ENCODE measurements around the gene ACOT7.
"Not testable (repeated sequence)": the region's sequence is repeated elsewhere in the genome, so short reads cannot be mapped to it uniquely, and the experiment has no call there.

ACOT7 gene

DNA sequence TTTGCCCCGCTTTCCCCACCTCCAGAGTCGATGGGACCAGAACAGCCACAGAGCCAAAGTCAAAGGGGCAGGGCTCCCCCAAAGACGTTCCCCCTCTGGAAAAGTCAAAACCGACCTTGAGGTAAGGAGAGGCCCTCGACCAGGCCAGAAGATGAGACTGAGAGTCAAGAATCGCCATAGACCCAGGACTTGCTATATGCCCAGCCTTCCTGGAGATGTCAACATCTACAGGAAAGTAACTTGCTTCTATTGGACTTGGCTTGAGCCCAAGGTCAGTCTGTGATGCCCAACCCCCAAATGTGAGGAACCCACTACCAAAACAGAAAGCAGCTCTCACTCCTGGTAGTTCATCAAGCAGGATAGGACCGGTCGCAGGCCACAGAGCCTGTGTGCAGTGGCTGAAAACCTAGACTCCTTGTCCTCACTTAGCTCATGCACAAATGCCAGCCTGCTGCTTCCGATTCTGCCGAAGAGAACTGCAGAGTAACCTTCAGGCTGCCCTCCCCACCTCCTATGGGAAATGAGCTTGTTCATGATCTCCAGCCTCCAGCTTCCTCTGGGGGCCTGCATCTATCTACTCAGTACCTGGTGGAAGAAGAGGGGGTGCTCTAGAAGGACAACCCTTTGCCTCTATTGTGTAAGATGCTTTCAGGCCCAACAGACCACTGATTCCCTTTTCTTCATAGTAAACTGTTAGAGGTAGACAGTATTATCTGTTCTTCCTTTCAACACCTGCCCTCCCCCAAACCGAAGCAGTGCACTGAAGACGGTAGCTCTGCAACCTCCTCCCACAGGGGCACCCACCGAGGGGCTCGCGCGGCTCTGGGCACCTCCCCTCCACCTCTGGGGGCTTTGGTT is 1.4 kb downstream of the ACOT7 start:
- Histone ChIP-seq H3K4me1 (ENCODE audit: insufficient read depth, low read length) (peaks cover 14% of the 10 kb centered on the region), H3K9me3 (ENCODE audit: low read length) (no peaks in the 10 kb centered on the region), H3K4me3 (ENCODE audit: low read depth in 1 of 2, low read length in 2 of 2) (peak overlapping the region; percentile 18 to 61), H3K36me3 (ENCODE audit: insufficient read depth, low read length) (no peaks in the 10 kb centered on the region), H3K27me3 (ENCODE audit: control insufficient read depth in 1 of 2, insufficient read depth in 2 of 2, low read length in 2 of 2) (no peaks in the 10 kb centered on the region), H3K27ac (ENCODE audit: low read depth, low read length) (peak overlapping the region; percentile 12), H3K9ac (ENCODE audit: low read length) (no peak overlapping the region)

DNA sequence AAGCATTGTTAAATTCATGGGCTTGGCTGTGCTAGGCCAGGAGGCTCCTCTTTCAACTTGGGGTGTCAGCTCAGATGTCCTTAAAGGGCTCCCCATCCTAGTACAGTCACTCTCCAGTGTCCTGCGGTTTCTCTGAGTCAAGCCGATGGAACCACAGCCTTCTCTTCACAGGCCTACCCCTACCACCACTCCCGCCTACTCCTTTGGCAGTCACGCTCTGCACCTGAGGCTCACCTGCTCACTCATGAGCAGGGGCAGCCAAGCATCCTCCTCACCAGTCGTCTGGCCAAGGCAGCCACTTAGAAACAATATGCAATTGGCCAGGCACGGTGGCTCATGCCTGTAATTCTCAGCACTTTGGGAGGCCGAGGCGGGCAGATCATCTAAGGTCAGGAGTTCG is 3.6 kb downstream of the ACOT7 start:
- Histone ChIP-seq H3K27me3 (ENCODE audit: control insufficient read depth in 1 of 2, insufficient read depth in 2 of 2, low read length in 2 of 2) (no peaks in the 10 kb centered on the region), H3K9ac (ENCODE audit: low read length) (no peak overlapping the region), H3K36me3 (ENCODE audit: insufficient read depth, low read length) (no peaks in the 10 kb centered on the region), H3K4me1 (ENCODE audit: insufficient read depth, low read length) (peaks cover 27% of the 10 kb centered on the region), H3K4me3 (ENCODE audit: low read depth in 1 of 2, low read length in 2 of 2) (no peak overlapping the region), H3K27ac (ENCODE audit: low read depth, low read length) (no peak overlapping the region), H3K9me3 (ENCODE audit: low read length) (no peaks in the 10 kb centered on the region)

DNA sequence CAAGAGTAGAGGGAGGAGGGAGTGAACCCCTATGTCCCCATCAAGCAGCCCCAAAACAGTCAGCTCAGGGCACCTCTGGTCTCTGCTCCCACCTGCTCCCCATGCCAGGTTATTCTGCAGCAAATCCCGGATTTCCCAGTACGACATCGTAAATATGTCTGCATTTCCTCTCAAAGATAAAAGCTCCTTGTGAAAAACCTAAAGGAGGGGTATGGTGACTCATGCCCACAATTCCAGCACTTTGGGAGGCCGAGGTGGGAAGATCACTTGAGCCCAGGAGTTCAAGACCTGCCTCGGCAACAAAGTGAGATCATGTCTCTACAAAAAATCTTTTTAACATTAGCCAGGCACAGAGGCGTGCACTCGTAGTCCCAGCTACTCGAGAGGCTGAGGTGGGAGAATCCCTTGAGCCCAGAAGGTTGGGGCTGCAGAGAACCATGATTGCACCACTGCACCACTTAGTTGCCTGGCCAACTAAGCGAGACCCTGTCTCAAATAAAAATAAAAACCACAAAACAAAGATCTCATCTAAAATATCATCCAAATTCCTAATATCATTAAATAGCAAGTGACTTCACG is 7.1 kb downstream of the ACOT7 start:
- no peak overlapping the region for H3K9ac ChIP-seq (ENCODE audit: low read length)
- H3K4me1 ChIP-seq (ENCODE audit: insufficient read depth, low read length), result peaks cover 20% of the 10 kb centered on the region
- H3K27me3 ChIP-seq (ENCODE audit: control insufficient read depth in 1 of 2, insufficient read depth in 2 of 2, low read length in 2 of 2), result no peaks in the 10 kb centered on the region
- no peaks in the 10 kb centered on the region for H3K9me3 ChIP-seq (ENCODE audit: low read length)
- H3K36me3 ChIP-seq (ENCODE audit: insufficient read depth, low read length), result no peaks in the 10 kb centered on the region
- H3K27ac ChIP-seq (ENCODE audit: low read depth, low read length), result peak overlapping the region; percentile 87
- H3K4me3 ChIP-seq (ENCODE audit: low read depth in 1 of 2, low read length in 2 of 2), result no peak overlapping the region

DNA sequence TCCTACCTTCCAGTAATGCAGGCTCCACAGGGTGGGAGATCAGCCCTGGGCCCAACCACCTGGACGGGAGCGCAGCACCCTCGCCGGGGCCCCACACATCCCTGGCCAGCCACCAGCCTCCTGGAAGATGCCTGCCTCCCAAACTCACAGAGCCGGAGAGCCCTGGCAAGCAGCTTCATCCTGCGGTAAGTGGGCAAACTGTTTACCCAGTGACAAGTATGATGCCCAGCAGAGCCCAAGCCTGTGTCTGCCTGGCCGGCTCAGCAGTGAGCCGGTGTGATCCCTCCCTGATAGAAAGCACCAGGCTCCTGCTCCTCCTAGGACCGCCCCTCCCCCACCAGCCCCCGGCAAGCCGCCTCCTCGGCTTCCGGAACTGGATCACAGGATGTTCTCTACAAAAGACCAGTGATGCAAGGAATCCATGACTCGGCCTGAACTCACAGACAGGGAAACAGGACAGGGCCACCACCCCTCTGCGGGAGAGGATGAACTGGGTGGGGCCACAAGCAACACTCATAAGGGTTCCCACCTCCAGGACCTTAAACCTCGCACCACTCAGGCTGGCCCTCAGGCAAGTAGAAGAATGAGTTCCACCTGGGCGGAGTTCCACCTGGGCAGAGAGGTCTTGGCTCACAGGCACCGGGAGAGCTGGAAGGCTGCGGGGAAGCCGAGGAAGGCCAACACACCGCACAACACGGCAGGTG is 7.9 kb downstream of the ACOT7 start:
- Histone ChIP-seq H3K9ac (ENCODE audit: low read length) (no peak overlapping the region), H3K27ac (ENCODE audit: low read depth, low read length) (peak overlapping the region; percentile 87)

DNA sequence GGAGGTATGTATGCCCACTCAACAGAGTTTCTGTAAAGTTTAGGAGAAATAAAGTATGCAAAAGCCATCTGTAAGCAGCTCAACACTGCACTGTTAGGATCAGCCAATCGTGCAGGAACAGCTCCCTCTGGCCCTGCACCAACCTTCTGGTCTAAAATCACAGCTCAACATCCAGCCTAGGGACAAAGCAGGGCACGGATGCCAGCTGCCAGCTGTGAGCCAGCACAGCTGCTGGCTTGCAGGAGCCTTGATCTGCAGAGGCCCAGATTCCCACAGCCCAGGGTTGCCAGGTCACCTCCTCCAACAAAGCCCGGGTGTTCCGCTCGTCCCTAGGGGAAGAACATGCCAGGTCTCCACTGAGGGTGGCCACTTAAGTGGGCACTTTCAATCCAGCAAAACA is 8.6 kb downstream of the ACOT7 start:
- H3K9me3 ChIP-seq (ENCODE audit: low read length), result no peaks in the 10 kb centered on the region
- no peaks in the 10 kb centered on the region for H3K27me3 ChIP-seq (ENCODE audit: control insufficient read depth in 1 of 2, insufficient read depth in 2 of 2, low read length in 2 of 2)
- peak overlapping the region; percentile 87 for H3K27ac ChIP-seq (ENCODE audit: low read depth, low read length)
- H3K9ac ChIP-seq (ENCODE audit: low read length), result no peak overlapping the region
- H3K4me1 ChIP-seq (ENCODE audit: insufficient read depth, low read length), result peaks cover 20% of the 10 kb centered on the region
- no peaks in the 10 kb centered on the region for H3K36me3 ChIP-seq (ENCODE audit: insufficient read depth, low read length)
- no peak overlapping the region for H3K4me3 ChIP-seq (ENCODE audit: low read depth in 1 of 2, low read length in 2 of 2)

More for the DNA sequence above, 7.9 kb downstream of the ACOT7 start:
- Histone ChIP-seq H3K27me3 (ENCODE audit: control insufficient read depth in 1 of 2, insufficient read depth in 2 of 2, low read length in 2 of 2) (no peaks in the 10 kb centered on the region), H3K4me1 (ENCODE audit: insufficient read depth, low read length) (peaks cover 20% of the 10 kb centered on the region), H3K4me3 (ENCODE audit: low read depth in 1 of 2, low read length in 2 of 2) (no peak overlapping the region), H3K9me3 (ENCODE audit: low read length) (no peaks in the 10 kb centered on the region), H3K36me3 (ENCODE audit: insufficient read depth, low read length) (no peaks in the 10 kb centered on the region)

DNA sequence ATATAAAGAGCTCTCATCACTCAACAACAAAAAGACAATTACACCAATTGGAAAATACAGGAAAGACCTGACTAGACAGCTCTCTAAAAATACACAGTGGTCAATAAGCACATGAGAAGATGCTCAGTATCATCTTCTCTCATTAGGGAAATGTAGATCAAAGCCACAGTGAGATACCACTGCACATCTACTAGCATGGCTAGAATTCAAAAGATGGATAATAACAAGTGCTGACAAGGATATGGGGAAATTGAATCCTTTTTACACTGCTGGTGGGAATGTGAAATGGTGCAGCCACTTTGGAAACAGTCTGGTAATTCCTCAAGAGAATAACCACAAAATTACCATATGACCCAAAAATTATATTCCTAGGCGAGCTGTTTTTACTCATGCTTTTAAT is 9.4 kb downstream of the ACOT7 start:
- Histone ChIP-seq H3K36me3 (ENCODE audit: insufficient read depth, low read length) (no peaks in the 10 kb centered on the region), H3K9ac (ENCODE audit: low read length) (no peak overlapping the region), H3K4me3 (ENCODE audit: low read depth in 1 of 2, low read length in 2 of 2) (no peak overlapping the region), H3K27me3 (ENCODE audit: control insufficient read depth in 1 of 2, insufficient read depth in 2 of 2, low read length in 2 of 2) (no peaks in the 10 kb centered on the region), H3K4me1 (ENCODE audit: insufficient read depth, low read length) (peaks cover 20% of the 10 kb centered on the region), H3K9me3 (ENCODE audit: low read length) (no peaks in the 10 kb centered on the region), H3K27ac (ENCODE audit: low read depth, low read length) (peak overlapping the region; percentile 87)

DNA sequence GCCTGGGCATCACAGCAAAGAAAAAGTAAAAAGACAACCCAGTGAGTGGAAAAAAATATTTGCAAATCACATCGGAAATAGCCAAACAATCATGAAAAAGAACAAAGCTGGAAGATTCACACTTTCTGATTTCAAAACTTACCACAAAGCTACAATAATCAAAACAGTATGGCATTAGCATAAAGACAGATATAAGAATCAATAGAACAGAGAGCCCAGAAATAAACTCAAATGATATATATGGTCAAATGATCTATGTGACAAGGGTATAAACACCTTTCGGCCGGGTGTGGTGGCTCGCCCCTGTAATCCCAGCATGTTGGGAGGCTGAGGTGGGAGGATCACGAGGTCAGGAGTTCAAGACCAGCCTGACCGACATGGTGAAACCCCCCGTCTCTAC is 13.5 kb downstream of the ACOT7 start:
- H3K4me1 ChIP-seq (ENCODE audit: insufficient read depth, low read length), result peaks cover 8% of the 10 kb centered on the region
- no peak overlapping the region for H3K9ac ChIP-seq (ENCODE audit: low read length)
- no peaks in the 10 kb centered on the region for H3K27me3 ChIP-seq (ENCODE audit: control insufficient read depth in 1 of 2, insufficient read depth in 2 of 2, low read length in 2 of 2)
- H3K9me3 ChIP-seq (ENCODE audit: low read length), result no peaks in the 10 kb centered on the region
- no peaks in the 10 kb centered on the region for H3K36me3 ChIP-seq (ENCODE audit: insufficient read depth, low read length)
- no peak overlapping the region for H3K4me3 ChIP-seq (ENCODE audit: low read depth in 1 of 2, low read length in 2 of 2)
- no peak overlapping the region for H3K27ac ChIP-seq (ENCODE audit: low read depth, low read length)

DNA sequence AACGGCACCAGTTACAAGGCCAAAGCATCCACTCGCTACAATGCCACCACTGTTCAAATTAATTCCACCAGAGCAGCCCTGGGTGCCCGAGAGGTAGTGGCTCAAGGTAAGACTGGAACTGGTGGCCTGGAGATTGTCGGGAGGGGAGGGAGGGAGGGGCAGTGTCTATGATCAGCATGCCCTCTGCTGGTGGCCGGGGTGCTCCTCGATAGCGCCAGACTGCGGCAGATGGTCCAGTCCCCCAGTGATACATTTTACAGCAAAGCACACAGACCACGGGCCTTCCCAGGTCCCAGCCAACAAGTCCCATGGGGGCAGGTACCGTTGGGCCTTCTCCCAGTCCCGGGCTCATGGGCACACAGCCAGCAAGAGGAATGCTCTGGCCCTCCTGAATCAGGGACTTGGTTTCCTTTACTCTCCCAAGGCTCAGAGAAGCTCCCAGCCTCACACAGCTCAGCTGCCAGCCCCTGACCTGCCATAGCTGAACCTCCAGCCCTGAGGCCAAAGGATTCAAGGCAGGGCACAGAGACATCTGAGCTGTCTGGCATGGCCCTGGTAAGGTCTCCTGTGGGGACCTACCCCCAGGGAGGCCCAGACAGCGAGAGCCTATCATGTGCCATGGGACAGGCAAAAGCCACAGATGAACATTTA is 15.3 kb downstream of the ACOT7 start:
- no peak overlapping the region for H3K9ac ChIP-seq (ENCODE audit: low read length)
- no peaks in the 10 kb centered on the region for H3K27me3 ChIP-seq (ENCODE audit: control insufficient read depth in 1 of 2, insufficient read depth in 2 of 2, low read length in 2 of 2)
- no peaks in the 10 kb centered on the region for H3K9me3 ChIP-seq (ENCODE audit: low read length)
- no peaks in the 10 kb centered on the region for H3K4me1 ChIP-seq (ENCODE audit: insufficient read depth, low read length)
- H3K27ac ChIP-seq (ENCODE audit: low read depth, low read length), result no peak overlapping the region
- no peak overlapping the region for H3K4me3 ChIP-seq (ENCODE audit: low read depth in 1 of 2, low read length in 2 of 2)
- no peaks in the 10 kb centered on the region for H3K36me3 ChIP-seq (ENCODE audit: insufficient read depth, low read length)

DNA sequence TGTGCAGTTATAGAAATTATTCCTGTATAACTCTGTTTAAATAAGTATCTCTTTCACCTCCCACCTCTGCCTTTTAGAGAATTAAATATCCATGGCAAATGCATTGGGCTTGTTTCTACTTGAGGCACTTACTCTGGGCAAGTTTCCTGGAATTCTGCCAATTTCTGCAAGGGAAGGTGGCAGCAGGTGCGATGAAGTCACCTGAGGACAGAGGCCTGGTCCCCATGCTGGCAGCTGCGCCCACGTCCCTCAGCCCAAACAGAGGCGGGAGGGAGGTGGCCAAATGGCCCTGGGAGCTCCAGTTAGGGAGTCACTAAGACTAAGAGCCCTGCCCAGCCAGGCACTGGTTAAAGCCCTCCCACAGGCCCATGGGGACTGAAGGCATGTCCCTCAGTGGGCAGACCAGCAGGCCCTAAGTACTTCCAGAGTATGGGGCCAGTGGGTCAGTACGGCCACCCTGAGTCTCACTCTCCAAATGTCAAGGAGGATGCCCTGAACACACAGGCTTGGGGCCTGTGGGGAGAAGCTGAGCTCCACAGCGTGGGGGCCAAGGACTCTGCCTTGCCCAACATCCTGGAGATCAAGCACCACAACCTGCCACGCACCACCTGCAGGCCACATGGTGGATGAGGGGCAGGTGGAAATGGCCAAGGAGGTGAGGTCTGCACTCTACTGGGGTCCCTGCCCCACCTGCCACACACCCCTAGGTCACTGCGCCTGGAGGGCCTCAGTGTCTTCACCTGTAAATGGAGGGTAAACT is 19.4 kb downstream of the ACOT7 start:
- H3K36me3 ChIP-seq (ENCODE audit: insufficient read depth, low read length), result no peaks in the 10 kb centered on the region
- H3K4me3 ChIP-seq (ENCODE audit: low read depth in 1 of 2, low read length in 2 of 2), result no peak overlapping the region
- peaks cover under 1% of the 10 kb centered on the region for H3K4me1 ChIP-seq (ENCODE audit: insufficient read depth, low read length)
- H3K9me3 ChIP-seq (ENCODE audit: low read length), result no peaks in the 10 kb centered on the region
- H3K27me3 ChIP-seq (ENCODE audit: control insufficient read depth in 1 of 2, insufficient read depth in 2 of 2, low read length in 2 of 2), result no peaks in the 10 kb centered on the region
- no peak overlapping the region for H3K27ac ChIP-seq (ENCODE audit: low read depth, low read length)
- no peak overlapping the region for H3K9ac ChIP-seq (ENCODE audit: low read length)

DNA sequence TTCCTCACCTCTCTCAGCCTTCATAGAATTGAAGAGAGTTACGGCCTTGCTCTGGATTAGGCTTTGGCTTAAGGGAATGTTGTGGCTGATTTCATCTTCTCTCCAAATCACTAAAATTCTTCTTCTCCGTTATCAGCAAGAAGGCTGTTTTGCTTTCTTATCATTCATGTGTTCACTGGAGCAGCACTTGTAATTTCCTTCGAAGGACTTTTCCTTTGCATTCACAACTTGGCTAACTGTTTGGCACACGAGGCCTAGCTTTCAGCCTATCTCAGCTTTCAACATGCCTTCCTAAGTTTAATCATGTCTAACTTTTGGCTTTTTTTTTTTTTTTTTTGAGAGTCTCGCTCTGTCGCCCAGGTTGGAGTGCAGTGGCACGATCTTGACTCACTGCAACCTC is 21.3 kb downstream of the ACOT7 start:
- not testable (repeated sequence) for H3K9ac ChIP-seq (ENCODE audit: low read length); H3K36me3 ChIP-seq (ENCODE audit: insufficient read depth, low read length); H3K27ac ChIP-seq (ENCODE audit: low read depth, low read length)

DNA sequence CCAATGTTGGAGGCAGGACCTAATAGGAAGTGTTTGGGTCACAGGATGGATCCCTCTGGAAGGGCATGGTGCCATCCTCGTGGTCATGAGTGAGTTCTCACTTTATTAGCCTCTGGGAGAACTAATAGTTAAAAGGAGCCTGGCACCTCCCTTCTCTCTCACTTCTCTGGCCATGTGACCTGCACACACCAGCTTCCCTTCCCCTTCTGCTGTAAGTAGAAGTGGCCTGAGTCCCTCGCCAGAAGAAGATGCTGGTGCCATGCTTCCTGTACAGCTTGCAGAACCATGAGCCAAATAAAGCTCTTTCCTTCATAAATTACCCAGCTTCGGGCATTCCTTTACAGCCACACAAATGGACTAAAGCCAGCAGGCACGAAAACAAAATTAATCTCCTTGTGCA is 23.6 kb downstream of the ACOT7 start:
- peaks cover 16% of the 10 kb centered on the region for H3K4me1 ChIP-seq (ENCODE audit: insufficient read depth, low read length)
- H3K9ac ChIP-seq (ENCODE audit: low read length), result no peak overlapping the region
- H3K4me3 ChIP-seq (ENCODE audit: low read depth in 1 of 2, low read length in 2 of 2), result no peak overlapping the region
- no peaks in the 10 kb centered on the region for H3K36me3 ChIP-seq (ENCODE audit: insufficient read depth, low read length)
- no peak overlapping the region for H3K27ac ChIP-seq (ENCODE audit: low read depth, low read length)
- H3K9me3 ChIP-seq (ENCODE audit: low read length), result no peaks in the 10 kb centered on the region
- H3K27me3 ChIP-seq (ENCODE audit: control insufficient read depth in 1 of 2, insufficient read depth in 2 of 2, low read length in 2 of 2), result no peaks in the 10 kb centered on the region

More for the DNA sequence above, 21.3 kb downstream of the ACOT7 start:
- H3K4me3 ChIP-seq (ENCODE audit: low read depth in 1 of 2, low read length in 2 of 2); H3K9me3 ChIP-seq (ENCODE audit: low read length); H3K27me3 ChIP-seq (ENCODE audit: control insufficient read depth in 1 of 2, insufficient read depth in 2 of 2, low read length in 2 of 2): not testable (repeated sequence)
- peaks cover 13% of the 10 kb centered on the region for H3K4me1 ChIP-seq (ENCODE audit: insufficient read depth, low read length)
